Glomerular visceral epithelial cell (primary cell): ENCODE data around the gene SPC24.

Source experiments
- DNase-seq: peaks from one replicate; pipeline ENCODE4 v3.0.0-alpha.2; 2016; ENCODE audit errors: extremely low spot score

SPC24 gene, protein sequence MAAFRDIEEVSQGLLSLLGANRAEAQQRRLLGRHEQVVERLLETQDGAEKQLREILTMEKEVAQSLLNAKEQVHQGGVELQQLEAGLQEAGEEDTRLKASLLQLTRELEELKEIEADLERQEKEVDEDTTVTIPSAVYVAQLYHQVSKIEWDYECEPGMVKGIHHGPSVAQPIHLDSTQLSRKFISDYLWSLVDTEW

DNA sequence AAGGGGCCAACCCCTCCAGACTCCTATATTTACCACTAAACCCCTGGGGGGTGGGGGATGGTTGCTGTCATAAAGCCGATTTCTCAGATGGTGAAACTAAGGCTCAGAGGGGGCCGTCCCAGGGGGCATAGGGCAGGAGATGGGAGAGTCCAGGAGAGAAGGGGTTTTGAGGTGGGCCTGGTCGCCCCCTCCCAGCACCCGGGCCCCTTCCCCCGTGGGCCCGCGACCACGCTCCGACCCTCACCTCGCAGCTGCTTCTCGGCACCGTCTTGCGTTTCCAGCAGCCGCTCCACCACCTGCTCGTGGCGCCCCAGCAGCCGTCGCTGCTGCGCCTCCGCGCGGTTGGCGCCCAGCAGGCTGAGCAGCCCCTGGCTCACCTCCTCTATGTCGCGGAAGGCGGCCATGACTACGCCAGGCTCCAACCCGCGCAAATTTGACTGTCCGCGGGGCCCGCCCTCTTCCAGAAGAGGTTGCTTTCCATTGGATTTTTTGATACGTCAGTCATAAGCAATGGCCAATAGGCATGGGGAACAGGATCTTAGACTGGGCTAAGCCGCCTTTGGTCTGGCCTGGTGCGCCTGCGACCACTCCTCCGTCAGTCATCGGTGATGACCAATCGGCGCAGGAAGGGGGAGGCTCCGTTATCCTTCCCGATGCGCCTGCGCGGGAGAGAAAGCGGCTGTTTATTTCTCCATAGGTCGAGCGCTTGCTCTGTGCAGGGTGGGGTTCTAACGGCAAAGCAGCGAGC is at the start of gene SPC24:
TSS of gene SPC24 (minus strand) at position 410 of the 748 bp plus-strand sequence. CDS start at position 404, 6 bp downstream.
- peak; percentile 99 for DNase-seq

- peak; percentile 87 for DNase-seq
Measured at GRCh38 chr19:11204943-11205349, 49.4 kb upstream of the SPC24 start.

DNA sequence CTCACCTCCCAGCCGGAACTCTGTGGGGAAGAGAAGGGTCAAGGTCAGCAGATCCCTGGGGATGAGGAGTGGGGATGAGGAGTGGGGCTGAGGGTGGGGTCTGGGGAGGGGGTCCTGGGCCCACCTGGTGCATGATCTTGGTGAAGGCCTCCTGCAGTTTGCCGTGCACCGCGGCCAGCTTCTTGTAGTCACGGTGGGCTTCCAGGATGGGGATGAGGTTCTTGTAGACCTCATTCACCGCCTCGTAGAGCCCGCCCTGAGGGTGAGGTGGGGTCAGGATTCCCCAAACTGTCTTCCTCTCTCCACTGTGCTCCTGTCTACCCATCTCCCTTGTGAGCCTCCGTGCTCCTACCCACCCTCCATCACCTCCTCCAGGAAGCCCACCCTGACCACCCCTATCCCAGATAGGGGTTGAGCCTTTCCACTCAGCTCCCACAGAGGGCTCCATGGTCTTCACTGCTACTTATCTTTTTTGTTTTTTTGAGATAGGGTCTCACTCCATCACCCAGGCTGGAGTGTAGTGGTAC is 48.6 kb upstream of the SPC24 start:
- DNase-seq = no peak

GRCh38 chr19:11203194-11204075 is 47.9 kb upstream of the SPC24 start:
- peak; percentile 86 for DNase-seq

DNA sequence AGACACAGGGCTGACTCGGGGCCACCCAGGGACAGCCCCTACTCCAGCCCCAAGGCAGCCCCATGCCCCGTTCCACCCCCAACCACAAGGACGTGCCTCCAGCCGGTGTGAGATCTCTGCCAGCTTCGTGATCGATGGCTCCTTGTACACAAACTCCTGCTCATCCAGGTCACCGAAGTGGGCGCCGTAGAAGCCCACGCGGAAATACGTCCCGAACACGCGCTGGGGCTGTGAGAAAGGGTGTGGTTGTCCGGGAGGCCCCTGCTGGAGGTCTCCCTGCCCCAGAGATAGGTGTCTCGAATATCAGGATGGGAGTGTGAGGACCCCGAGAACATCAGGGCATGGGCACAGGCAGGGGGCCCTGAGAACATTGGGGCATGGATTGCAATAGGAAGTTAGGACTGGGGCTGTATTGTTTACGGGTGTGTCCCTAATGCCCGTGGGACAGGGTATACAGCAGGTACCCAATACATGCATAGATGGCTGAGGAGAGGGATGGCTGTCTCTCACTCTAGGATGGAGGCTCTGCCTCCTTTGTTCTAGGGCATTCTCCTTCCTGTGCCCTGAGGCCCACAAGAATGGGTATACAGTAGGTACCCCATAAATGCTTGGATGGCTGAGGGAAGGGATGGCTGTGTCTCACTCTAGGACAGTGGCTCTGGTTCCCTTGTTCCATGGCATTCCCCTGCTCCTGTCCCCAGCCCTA is 47.1 kb upstream of the SPC24 start:
- DNase-seq = no peak

DNA sequence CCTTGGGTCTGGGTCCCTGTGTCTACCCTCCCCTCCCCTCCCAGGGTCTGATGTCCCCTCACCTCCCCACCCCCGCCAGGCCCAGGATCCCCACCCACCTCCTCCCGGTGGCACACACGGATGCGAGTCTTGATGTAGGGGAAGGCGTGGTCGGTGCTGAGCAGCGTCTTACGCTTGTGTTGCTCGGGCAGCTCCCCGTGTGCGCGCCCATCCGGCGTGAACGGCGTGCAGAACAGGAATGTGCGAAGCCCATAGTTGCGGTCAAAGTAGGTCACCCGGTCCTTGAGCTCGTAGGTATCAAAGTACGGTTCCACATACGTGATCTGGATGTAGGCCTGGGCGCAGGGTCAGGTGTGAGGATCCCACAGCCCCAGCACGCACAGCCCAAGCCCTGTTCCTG is 46.2 kb upstream of the SPC24 start:
- DNase-seq = peak; percentile 66

GRCh38 chr19:11200931-11201330 is 45.3 kb upstream of the SPC24 start:
- no peak for DNase-seq

DNA sequence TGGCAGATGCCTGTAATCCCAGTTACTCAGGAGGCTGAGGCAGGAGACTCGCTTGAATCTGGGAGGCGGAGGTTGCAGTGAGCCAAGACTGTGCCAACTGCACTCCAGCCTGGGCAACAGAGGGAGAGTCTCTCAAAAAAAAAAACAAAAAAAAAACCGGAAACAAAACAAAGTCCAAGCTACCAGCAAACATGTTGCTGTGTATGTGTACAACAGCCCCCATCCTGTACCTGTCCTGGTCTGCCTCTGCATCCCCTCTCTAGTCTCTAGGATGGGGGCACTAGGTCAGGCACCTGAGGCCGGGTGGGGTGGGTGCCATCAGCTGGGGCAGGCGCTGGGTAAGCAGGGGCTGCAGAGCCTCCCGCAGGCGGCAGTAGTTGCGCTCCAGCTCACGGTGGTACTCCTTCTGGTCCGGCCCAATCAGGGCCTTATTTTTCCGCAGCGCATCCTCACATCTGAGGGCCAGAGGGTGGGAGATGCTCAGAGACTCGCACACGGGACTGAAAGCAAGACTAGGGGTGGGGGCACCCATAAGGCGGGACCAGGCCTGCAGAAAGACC is 44.5 kb upstream of the SPC24 start:
- no peak for DNase-seq

- DNase-seq = no peak
Measured at GRCh38 chr19:11199517-11199916, 43.9 kb upstream of the SPC24 start.

- no peak for DNase-seq
Measured at GRCh38 chr19:11198769-11199424, 43.3 kb upstream of the SPC24 start.

GRCh38 chr19:11198175-11198534 is 42.6 kb upstream of the SPC24 start:
- DNase-seq = no peak

DNA sequence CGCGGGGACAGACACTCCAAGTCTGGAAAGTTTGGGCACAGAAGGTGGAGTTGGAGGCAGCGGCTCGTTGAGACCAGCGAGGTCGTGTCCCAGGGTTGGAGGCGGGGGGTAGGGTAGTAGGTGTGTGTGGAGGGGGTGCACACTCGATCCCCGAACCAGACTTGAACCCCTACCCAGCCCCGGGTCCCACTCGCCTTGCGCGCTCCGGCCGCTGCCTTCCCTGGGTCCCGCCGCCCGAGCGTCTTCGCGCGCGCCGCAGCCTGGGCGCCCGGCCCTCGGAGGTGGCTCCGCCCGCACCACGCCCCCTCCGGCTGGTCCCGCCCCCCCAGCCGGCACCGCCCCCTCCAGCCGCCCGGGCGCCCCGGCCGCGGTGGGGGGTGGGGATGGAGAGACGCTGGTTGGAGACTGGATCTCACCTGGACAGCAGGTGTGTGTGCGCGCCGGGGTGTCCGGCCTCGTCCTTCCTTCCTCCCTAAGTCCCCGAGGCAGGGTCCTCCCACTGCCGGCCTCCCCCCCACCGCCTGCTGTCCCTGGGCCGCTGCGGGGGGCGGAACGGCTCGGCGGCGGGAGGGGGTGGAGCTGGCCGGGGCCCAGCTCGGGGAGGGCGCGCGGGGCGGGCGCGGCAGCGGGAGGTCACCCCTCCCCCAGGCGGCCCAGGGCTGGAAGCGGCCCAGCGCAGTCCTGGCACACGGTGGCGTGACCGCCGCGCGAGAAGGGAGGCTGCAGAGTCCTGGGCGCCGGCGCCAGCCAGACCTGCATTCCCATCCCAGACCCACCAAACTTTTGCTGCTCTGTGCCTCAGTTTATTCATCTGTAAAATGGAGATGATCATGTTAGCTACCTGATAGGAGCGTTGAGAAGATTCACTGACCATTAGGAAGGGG is 42.0 kb upstream of the SPC24 start, which contains the start of gene KANK2:
TSS of gene KANK2 (minus strand) at position 255 of the 884 bp plus-strand sequence. CDS start 3,034 bp downstream, outside the sequence.
- peak; percentile 84 for DNase-seq

DNA sequence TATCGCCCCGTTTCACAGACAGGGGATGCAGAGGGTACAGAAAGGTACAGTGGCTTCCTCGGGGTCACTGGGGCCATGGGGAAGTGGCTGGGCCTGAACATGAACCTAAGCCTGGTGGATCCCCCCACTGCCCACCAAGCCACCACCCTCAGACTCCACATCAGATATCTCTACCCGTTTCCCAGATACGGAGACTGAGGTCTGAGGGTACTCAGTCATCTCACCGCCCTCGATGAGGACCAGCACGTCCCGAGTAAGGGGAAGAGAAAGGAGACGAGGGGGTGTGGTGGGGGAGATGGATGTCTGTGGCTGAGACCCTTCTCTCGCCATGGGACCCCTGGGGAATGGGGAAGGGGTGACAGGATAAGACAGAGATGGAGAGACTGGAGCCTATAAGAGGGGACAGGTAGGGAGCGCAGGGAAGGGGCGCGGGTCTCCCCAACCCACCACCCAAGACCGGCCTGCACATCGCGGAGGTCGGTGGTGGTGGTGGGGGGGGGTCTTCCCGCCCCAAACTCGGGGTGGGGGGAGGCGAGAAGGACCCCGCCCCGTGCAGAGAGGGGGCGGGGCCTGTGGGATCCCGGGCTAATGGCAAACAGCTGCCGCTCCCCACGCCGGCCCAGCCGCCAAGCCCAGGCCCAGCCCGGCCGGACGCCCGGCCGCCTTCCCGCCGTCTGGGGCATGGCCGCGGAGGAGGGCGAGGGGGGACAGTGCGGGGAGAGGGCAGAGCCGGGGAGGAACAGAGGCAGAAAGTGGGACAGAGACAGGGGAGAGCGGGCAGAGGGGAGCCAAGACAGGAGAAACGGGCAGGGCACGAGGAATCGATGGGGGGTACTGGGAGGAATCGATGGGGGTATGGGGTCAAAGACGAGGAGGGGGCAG is 41.1 kb upstream of the SPC24 start:
- DNase-seq = peak; percentile 37

- DNase-seq = no peak
Measured at GRCh38 chr19:11195681-11196080, 40.1 kb upstream of the SPC24 start.

DNA sequence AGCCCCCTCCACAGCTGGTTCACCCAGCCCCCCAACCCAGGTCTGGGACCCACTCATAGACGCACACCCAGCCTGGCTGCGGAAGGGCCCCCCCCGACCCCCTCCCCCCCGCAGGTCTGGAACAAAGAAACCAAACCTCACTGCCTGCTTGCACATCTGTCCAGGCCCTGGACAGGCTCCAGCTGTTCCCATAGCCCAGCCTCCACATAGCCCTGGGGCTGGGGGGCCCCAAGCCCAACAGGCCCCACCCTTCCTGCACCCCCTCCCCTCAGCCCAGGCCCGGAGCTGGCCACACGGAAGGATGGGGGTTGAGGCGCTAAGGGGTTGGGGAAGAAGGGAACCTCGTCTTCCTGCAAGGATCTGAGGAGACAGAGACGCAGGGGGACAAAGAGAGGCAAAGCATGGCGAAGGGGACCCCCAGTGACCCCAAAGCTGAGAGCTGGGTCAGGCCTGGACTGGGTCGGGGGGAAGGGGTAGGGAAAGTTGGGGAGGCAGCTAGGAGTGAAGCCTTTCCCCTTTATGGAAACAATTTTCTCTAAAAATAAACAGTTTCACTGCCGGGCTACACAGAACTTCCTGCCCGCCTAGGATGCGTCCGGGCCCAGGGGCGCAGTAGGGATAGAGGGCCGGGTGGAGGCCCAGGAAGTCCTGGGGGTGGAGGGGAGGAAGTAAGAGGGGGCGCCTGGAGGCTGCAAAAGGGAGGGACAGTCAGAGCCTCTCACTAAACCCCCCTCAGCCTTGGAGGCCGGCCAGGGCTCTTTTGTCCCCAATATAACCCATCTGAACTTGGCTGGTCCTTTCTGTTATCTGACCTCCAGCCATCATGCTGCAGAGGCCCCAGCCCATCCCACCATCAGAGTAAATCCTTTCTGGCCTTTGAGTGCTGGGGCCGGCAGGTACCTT is 39.3 kb upstream of the SPC24 start:
- DNase-seq = no peak

GRCh38 chr19:11194173-11194572 is 38.6 kb upstream of the SPC24 start:
- no peak for DNase-seq
